ENCODE data around the gene SMAP2. TPM values are rescaled to one million over a fixed set of nuclear protein-coding genes. Genes with fewer than 3 reads are reported as not detected.
"Not testable (repeated sequence)": the region's sequence is repeated elsewhere in the genome, so short reads cannot be mapped to it uniquely, and the experiment has no call there.

SMAP2 gene
- total RNA-seq, 1 experiment from 2014 or later: 23.2 TPM

GRCh38 chr1:40371707-40372258, 1.7 kb upstream of the SMAP2 start:
- no peak for DNase-seq (ENCODE audit: low read depth)

- DNase-seq (ENCODE audit: low read depth): no peak
These were observed 737 bp upstream of the SMAP2 start for GRCh38 chr1:40372658-40373322.

- no peak for DNase-seq (ENCODE audit: low read depth)
These were observed 4.0 kb downstream of the SMAP2 start for GRCh38 chr1:40377512-40377911.

DNA sequence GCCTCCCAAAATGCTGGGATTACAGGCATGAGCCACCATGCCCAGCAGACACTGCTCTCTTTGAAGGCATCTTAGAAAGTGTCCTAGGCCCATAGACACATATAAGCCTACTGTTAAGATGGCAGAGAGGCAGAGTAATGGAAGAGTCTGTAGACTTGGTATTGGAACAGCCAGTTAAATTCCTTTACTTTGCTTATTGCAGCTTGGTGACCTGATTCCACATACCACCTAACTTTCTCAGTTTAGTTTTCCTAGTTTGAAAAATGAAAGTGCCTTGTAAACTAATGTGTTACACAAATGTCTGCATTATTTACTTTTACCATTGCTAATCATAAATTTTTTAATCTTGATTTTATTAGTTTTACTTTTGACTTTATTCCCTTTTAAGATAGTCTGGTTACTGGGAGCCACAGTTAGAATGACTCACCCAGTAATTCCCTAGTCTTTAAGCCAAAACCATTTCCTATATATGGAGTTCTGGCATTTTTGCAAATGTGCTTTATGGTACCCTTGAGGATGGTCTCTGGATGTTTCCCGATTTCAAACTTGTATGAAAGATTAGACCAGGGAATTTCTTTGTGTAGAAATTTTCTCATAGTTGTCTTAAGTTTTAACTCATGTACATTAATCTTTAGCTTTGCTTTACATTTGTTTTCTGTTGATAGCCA, 6.4 kb downstream of the SMAP2 start:
- peak; percentile 37 for DNase-seq (ENCODE audit: low read depth)

- no peak for DNase-seq (ENCODE audit: low read depth)
These were observed 7.3 kb downstream of the SMAP2 start for GRCh38 chr1:40380817-40381216.

DNA sequence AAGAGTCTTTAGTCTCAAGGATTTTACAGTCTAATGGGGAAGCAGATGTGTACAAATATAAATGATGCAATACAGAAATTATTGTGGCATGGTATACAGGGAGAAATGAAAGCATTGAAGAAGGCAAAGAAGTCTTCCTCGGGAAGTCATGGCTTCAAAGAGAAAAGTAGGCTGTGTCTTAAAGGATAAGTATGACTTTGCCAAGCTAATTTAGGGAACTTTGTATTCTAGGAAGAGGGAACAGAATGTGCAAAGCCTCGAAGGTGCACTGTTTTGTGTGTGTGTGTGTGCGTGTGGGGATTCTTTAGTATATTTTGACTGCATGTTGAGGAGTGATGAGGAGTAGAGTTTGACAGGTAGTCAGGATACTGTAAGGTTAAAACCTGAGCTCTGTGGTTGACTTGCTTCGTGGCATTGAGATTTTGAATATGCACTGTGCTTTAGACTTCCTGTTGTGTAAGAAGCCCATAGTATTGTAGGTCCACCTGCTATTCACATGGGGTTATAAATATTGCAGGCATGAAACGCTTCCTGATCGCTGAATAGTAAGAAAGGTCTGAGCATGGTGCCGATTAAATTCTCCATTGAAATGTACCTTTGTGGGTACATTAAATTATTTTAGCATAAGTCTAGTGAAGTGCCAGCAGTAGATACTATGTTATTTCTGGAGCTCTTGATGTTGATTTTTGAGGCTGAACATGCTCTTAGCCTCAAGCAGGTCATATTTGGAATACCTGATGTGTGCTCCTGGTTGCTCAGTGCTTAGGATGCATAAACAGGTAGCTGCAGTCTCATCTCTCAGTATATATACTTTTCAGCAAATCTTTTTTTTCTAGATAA, 8.0 kb downstream of the SMAP2 start:
- DNase-seq (ENCODE audit: low read depth): no peak

DNA sequence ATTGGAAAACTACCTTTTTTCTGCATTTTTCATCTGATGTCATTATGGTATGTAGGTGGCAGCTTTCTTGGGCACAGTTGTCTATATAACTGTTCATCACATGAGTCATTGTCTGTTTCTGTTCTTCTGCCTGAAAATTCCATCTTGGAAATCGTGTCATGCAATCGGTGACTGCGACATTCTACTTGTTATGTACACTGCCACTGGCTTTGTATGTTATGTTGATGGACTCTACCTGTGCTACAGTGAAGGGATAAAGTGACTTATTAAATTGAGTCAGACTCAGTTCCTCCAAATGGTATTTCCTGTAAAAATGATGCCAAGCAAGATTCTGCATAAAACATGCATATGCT, 8.6 kb downstream of the SMAP2 start:
- no peak for DNase-seq (ENCODE audit: low read depth)

DNA sequence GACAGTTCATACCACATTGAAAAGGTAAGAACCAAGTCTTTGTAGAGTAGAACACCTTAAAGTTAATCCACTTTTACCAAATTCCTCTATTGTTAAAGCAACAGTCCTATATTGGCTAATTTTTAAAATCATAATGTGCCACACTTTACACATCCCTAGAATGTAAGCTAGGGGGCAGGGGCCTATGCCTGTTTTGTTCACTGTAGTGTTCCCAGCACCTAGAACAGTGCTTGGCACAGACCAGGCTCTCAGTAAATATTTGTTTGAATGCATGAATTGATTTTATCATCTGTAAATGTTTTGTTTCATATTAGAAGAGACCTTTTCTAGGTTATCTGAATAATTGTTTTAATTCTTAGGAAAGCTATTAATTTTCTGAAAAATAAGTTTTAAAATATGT, 9.1 kb downstream of the SMAP2 start:
- DNase-seq (ENCODE audit: low read depth): no peak

DNA sequence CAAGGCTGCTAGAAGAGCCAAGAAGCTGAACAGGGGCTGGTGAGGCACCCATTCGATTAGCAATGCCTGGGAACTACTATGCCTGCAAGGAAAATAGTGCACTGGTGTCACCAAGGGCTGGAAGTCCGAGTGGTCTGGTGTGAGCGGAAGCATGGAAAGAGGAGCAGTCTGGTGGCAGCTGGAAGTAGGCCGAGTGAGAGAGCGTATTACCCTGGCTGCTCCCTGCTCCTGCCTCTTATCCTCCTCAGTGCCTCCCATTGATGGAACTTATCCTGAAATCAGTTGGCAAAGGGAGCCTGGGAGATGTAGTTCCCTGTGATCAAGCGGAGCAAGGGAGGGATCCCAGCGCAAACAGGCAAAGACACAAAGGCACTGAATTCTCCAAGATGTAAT, 9.6 kb downstream of the SMAP2 start:
- DNase-seq (ENCODE audit: low read depth): no peak

DNA sequence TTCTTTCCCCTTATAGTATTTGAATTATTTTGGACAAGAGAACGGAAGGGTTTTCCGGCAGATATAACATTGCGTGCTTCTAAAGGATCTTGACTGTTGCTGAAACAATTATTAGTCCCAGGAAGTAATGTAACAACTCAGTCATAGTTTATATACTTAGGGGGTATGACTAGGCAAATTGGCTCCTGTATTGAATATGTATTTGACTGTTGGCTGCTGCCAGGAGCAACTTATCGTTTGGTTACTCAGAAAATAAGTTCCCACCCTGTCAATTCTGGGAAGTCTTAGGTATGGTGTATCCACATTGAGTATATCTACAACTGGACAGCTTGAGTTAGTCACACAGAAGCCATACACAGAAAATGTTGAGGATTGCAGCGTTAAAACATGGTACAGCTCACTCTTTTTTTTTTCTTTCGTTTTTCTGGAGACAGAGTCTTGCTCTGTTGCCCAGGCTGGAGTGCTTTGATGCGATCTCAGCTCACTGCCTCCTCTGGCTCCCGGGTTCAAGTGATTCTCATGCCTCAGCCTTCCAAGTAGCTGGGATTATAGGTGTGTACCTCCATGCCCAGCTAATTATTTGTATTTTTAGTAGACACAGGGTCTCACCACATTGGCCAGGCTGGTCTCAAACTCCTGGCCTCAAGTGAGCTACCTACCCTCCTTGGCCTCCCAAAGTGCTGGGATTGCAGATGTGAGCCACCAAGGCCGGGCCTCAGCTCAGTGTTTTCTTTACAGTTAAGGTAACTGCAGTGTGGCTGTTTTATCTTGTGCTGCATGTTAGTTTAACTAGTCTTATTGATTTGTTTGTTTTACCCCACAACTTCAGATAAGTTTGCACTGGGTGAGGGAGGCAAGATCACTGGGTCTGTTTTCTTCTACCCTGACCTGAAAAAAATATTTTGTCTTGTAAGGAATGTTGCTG, 10.2 kb downstream of the SMAP2 start:
- no peak for DNase-seq (ENCODE audit: low read depth)

- no peak for DNase-seq (ENCODE audit: low read depth)
These were observed 10.9 kb downstream of the SMAP2 start for GRCh38 chr1:40384413-40384762.

DNA sequence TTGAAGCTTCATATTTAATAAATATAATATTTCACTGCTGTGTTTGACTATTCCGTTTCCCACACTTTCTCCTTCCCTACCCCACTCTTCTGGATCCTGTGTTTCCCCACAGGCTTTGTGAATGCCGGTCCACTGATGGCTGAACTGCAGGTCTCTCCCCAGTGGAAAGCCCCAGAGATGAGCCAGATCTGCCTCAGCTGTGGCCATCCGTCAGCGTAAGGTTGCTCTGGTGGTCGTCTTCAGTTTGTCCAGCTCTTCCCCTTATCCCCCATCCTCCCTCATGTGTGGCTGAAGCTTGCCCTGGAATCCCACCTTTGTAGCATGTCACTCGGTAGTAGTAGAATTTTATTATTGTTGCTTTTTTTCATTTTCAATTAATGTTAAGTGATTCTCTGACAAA, 11.4 kb downstream of the SMAP2 start:
- no peak for DNase-seq (ENCODE audit: low read depth)

DNA sequence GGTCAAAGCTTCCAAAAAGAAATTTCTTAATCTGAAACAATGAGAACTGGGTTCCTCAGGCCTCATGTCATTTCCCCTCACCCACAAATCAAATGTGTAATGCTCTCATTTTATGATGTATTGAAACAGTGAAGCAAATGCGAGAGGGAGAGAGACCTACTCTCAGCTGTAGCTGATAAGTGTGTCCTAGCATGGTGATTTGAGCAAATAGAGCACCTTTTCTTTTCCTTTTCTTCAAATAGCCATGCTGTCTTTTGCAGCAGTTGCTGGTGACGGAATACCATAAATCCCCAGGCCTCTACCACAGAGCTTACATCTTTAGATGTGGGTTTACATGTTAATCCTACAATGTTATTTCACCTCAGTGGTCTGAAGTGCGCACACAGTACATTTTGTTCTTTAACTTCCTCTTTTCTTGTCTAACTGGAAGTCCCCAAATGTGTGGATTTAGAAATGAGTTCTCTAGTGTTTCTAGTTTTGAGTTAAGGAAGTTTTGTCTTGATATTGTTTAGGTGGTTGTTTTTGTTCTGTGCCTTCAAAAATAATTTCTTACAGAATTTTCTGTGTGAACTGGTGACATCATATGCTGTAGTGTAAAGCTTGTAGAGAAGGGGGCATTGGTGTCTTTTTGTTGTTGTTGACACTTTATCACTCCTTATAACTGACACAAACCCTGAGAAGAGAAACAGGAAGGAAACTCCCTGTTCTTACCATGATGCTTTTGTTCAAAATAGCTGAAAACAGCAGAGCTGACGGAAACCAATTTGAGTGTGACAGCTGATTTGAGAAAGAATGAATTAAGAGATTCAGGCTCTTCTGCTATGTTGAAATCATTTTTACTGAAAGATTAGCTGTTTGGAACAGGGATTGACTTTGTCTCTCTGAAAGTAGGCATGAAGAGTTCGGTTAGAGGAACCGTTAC, 12.2 kb downstream of the SMAP2 start:
- no peak for DNase-seq (ENCODE audit: low read depth)

GRCh38 chr1:40386359-40386723, 12.8 kb downstream of the SMAP2 start:
- no peak for DNase-seq (ENCODE audit: low read depth)

- no peak for DNase-seq (ENCODE audit: low read depth)
These were observed 13.3 kb downstream of the SMAP2 start for GRCh38 chr1:40386796-40387195.

DNA sequence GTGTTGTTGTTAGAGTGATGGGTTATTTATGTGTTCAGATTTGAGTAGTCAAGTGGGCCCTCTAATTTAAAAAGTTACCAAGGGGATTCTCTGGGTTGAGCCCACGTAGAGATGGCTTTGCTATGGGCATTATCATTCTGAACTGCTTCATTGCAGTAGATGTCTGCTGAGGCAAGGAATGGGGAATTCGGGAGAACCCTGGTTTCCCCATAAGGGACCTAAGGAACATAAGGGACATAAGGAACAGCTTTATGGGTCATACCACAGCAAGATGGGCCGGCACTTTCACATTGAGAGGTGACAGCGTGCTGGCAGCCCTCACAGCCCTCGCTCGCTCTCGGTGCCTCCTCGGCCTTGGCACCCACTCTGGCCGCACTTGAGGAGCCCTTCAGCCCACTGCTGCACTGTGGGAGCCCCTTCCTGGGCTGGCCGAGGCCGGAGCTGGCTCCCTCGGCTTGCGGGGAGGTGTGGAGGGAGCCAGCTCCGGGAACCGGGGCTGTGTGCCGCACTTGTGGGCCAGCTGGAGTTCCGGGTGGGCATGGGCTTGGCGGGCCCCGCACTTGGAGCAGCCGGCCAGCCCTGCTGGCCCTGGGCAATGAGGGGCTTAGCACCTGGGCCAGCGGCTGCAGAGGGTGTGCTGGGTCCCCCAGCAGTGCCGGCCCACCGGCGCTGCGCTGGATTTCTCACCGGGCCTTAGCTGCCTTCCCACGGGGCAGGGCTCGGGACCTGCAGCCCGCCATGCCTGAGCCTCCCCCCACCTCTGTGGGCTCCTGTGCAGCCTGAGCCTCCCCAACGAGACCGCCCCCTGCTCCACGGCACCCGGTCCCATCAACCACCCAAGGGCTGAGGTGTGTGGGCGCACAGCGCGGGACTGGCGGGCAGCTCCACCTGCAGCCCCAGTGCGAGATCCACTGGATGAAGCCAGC, 14.1 kb downstream of the SMAP2 start:
- DNase-seq (ENCODE audit: low read depth): not testable (repeated sequence)

GRCh38 chr1:40388456-40389321, 15.2 kb downstream of the SMAP2 start:
- not testable (repeated sequence) for DNase-seq (ENCODE audit: low read depth)

DNA sequence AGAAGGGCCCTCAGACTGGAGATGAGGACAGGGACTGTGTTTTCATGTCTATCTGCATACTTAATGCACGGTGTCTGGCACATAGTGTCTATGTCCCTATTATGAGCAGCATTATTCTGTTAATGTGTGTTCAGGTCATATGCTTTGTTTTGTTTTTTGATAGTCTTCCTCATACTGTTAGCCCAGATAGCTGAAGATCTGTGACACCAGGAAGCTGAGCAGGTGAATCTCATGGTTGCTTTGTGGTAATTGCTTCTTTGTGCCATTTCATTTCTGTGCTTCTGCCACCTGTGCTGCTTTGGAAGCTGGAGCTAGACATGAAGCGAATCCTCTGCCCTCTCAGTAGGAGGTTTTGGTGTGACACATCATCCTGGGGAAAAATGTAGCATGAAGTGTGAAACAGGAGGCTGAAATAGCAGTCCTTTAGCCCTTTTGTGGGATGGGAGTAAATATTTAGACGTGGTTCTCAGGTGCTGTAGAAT, 15.8 kb downstream of the SMAP2 start:
- no peak for DNase-seq (ENCODE audit: low read depth)
